CD1c-positive myeloid dendritic cell (primary cell): Measurements from ENCODE around the gene CCDC7.
"Not testable (repeated sequence)": the region's sequence is repeated elsewhere in the genome, so short reads cannot be mapped to it uniquely, and the experiment has no call there.

Experiments
- DNase-seq: peaks from one replicate; pipeline ENCODE4 v3.0.0-alpha.2; 2016; ENCODE audit errors: extremely low spot score

CCDC7 gene

DNA sequence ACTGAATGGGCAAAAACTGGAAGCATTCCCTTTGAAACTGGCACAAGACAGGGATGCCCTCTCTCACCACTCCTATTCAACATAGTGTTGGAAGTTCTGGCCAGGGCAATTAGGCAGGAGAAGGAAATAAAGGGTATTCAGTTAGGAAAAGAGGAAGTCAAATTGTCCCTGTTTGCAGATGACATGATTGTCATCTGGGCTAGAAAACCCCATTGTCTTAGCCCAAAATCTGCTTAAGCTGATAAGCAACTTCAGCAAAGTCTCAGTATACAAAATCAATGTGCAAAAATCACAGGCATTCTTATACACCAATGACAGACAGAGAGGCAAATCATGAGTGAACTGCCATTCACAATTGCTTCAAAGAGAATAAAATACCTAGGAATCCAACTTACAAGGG, 116.8 kb downstream of the CCDC7 start:
- not testable (repeated sequence) for DNase-seq

DNA sequence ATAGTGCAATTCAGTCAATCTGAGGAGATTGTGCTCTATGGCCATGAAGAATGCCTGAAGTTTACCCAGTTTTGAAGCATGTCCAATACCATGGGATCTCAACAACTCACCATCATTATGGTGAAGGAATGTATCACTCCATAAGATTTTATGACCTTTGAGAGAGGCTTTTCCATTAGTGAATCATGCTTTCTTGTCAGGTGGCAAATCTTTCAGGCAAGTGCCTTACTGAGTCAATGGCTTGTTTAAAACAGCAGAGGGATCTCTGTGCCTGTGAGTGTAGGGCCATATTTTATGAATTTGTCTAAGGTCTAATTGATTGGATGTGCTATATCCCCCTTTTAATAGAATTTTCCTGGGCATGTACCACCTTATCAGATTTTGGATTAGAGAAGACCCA, 131.5 kb downstream of the CCDC7 start:
- no peak for DNase-seq

DNA sequence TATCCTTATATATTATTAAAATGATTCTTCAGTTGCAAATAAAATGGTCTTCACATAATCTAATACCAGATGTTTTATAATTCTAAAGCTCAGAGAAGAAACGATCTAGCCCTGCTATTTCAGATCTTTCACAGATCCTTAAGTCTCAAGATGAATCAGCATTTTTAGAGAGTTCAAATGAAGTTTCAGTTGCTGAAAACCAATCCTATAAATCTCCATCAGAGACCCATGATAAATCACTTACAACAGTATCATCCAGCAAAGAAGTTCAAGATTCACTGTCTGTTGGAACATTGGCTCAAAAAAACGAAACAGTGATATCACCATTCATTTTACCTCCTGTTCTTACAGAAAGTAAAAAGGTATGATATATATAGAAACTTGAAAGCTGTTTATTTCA, 137.0 kb downstream of the CCDC7 start:
- DNase-seq = no peak

DNA sequence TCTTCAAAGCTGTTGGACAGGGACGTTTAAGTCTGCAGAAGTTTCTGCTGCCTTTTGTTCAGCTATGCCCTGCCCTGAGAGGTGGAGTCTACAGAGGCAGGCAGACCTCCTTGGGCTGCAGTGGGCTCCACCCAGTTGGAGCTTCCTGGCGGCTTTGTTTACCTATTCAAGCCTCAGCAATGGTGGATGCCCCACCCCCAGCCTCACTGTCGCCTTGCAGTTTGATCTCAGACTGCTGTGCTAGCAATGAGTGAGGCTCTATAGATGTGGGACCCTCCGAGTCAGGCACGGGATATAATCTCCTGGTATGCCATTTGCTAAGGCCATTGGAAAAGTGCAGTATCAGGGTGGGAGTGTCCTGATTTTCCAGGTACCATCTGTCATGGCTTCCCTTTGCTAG, 152.1 kb downstream of the CCDC7 start:
- DNase-seq = not testable (repeated sequence)

DNA sequence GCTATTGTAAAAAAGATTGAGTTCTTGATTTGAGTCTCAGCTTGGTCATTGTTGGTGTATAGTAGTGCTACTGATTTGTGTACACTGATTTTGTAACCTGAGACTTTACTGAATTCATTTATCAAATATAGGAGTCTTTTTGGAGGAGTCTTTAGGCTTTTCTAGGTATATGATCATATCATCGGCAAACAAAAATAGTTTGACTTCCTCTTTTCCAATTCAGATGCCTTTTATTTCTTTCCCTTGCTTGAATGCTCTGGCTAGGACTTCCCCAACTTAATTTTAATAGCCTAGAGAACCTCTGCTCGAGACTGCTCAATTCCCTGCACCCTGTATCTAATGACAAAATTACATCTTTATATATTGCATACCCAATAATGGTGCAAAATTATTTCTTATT, 154.4 kb downstream of the CCDC7 start:
- DNase-seq = no peak

DNA sequence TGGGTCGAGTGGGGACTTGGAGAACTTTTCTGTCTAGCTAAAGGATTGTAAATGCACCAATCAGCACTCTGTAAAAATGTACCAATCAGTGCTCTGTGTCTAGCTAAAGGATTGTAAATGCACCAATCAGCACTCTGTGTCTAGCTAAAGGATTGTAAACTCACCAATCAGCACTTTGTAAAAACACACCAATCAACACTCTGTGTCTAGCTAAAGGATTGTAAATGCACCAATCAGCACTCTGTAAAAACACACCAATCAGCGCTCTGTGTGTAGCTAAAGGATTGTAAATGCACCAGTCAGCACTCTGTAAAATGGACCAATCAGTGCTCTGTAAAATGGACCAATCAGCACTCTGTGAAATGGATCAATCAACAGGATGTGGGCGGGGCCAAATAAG, 155.6 kb downstream of the CCDC7 start:
- not testable (repeated sequence) for DNase-seq

DNA sequence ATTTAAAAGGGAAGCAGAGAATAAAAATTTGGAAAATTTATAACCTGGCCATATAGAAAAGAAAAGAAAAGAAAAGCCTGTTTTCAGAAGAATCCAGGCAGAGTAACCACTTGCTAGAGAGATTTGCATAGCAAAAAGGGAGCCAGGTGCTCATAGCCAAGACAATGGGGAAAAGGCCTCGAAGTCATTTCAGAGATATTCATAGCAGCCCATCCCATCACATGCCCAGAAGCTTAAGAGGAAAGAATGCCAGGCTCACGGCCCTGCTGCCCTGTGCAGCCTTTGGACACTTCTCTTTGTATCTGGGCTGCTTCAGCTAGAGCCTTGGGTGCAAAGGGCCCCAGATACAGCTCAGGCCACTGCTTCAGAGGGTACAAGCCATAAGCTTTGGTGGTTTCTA, 159.8 kb downstream of the CCDC7 start:
- no peak for DNase-seq

DNA sequence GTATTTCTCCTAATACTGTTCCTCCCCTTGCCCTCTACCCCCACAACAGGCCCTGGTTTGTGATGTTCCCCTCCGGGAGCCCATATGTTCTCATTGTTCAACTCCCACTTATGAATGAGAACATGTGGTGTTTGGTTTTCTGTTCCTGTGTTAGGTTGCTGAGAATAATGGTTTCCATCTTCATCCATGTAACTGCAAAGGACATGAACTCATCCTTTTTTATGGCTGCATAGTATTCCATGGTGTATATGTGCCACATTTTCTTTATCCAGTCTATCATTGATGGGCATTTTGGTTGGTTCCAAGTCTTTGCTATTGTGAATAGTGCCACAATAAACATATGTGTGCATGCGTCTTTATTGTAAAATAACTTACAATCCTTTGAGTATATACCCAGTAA, 164.6 kb downstream of the CCDC7 start:
- not testable (repeated sequence) for DNase-seq

DNA sequence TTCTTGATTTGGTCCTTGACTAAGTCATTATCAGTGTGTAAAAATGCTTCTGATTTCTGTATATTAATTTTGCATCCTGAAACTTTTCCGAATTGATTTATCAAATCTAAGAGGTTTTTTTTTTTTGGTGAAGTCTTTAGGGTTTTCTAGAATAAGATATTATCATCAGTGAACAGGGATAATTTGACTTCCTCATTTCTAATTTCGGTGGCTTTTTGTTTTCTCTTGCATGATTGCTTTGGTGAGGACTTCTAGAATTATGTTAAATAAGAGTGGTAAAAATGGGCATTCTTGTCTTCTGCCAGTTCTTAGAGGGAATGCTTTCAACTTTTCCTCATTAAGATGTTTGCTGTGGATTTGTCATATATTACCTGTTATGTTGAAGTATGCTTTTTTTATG, 170.5 kb downstream of the CCDC7 start:
- DNase-seq = no peak

DNA sequence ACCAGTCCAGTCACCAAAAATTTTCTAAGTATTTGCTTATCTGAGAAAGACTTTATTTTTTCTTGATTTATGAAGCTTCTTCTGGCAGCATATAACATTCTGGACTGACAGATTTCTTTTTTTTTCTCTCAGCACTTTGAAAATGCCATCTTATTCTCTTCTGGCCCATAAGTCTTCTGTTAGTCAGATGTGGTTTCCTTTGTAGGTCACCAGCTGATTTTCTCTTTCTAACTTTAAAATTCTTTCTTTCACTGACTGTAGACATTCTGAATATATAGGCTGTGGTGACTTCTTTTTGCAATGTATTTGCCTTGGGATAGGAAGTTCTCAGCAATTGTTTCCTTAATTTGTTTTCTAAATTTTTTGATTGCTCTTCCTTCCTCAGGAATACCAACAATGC, 172.5 kb downstream of the CCDC7 start:
- no peak for DNase-seq

DNA sequence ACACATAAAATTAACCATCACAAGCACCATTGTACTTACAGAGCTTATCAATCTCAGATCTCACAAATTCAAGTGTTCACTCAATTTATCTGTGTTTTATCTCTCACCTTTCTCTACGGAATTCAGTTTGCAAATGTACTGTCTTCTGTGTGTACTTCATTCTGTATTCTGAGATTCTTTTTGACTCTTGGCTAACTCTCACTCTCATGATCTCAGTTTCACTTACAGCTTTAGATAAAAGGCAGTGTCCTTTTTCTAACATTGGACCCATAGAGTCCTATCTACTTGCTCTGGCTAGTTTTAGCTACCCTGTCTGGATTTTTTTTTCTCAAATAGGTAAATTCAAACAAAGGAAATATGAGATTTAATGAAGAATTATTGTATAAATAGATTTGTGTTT, 176.0 kb downstream of the CCDC7 start:
- DNase-seq = no peak

DNA sequence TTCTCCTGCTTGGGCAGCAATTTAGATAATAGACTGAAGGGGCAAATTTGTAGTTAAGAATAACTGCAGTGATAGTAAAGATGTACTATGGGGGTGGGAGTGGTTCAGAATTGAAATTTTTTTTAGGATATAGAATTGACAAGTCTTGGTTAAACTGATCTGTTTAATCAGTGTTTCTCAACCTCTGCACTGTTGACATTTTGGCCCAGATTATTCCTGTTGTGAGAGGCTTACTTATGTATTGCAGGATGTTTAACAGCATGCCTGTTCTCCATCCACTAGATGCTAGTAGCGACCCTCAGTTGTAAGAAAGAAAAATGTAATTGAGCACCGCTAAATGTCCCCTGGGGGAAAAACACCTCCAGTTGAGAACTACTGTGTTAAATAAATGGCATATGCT, 176.5 kb downstream of the CCDC7 start:
- DNase-seq = no peak

DNA sequence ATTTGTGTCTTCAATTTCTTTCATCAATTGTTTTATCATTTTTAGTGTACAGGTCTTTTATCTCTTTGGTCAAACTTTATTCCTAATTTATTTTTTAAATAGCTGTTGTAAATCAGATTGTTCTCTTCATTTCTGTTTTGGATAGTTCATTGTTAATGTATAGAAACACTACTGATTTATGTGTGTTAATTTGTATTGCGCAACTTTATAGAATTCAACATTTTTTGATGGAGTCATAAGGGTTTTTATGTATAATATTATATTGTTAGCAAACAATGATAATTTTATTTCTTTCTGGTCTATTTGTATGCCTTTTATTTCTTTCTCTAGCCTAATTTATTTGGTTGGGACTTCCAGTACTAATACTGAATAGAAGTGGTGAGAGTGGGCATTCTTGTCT, 181.2 kb downstream of the CCDC7 start:
- DNase-seq = no peak

DNA sequence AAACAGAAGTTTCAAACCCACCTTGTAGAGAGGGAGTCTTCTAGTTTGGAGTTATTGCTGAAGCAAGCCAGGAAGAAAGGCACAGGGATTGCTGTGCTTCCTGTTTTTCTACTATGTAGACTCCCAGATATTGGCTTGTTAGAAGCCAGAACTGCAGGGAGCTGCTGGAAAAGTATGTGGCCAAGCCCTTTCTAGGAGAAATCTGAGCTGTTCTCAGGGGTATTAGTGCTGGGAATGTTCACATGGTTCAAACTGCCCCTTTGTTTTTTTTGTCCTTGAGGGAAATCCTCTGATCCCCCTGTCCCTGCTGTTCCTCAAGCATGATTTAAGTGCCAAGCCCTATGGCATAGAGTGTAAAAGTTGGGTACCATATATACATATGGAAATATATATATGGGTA, 184.0 kb downstream of the CCDC7 start:
- no peak for DNase-seq

DNA sequence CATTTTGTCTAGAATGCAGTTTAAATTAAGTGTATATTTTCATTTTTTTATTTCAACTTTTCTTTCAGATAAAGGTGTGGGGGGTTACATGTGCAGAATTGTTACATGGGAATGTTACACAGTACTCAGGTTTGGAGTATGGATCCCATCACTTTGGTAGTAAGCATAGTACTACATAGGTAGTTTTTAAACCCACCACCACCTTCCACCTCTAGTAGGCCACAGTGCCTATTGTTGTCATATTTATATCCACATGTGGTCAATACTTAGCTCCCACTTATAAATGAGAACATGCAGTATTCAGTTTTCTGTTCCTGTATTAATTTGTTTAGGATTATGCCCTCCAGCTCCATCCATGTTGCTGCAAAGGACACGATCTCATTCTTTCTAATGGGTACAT, 200.6 kb downstream of the CCDC7 start:
- DNase-seq = no peak

DNA sequence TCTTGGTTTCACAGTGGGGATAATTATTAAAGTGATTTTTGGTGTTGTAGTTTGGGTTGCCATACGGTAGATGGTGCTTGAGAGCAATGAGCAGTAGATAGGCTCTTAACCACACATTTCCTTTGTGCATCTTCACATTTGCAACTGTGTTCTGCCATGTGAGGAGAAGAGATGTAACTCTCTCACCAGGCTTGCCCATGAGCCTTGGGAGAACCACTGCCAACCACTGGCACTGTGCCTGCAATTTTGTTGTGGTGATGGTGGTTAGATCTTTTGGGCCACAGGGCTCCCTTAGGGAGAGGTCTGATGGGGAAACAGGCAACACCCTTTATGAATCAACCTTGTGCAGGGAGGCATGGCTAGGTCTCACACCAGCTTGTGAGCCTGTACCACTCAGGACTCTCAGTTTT, 204.3 kb downstream of the CCDC7 start:
- no peak for DNase-seq

DNA sequence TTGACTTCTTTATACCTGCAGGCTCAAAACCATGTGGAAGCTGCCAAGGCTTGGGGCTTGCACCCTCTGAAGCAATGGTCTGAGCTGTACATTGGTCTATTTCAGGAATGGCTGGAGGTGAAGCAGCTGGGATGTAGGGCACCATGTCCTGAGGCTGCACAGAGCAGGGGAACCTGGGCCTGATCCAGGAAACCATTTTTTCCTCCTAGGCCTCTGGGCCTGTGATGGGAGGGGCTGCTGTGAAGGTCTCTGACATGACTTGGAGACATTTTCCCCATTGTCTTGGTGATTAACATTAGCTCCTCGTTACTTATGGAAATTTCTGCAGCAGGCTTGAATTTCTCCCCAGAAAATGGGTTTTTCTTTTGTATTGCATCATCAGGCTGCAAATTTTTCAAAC, 211.5 kb downstream of the CCDC7 start:
- not testable (repeated sequence) for DNase-seq

DNA sequence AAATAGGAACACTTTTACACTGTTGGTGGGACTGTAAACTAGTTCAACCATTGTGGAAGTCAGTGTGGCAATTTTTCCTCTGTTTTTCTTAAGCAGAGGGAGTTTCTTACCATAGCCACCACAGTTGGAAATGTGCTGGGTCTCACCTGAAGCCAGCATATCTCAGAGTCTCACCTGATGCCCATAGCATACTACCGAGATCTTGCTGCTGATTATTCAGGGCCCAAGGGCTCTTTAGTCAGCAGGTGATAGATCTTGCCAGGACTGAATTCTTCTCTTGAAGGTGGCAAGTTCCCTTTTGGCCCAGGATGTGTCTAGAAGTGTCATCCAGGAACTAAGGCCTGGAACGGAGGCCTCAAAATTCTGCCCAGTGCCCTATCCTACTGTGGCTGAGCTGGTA, 215.4 kb downstream of the CCDC7 start:
- no peak for DNase-seq

DNA sequence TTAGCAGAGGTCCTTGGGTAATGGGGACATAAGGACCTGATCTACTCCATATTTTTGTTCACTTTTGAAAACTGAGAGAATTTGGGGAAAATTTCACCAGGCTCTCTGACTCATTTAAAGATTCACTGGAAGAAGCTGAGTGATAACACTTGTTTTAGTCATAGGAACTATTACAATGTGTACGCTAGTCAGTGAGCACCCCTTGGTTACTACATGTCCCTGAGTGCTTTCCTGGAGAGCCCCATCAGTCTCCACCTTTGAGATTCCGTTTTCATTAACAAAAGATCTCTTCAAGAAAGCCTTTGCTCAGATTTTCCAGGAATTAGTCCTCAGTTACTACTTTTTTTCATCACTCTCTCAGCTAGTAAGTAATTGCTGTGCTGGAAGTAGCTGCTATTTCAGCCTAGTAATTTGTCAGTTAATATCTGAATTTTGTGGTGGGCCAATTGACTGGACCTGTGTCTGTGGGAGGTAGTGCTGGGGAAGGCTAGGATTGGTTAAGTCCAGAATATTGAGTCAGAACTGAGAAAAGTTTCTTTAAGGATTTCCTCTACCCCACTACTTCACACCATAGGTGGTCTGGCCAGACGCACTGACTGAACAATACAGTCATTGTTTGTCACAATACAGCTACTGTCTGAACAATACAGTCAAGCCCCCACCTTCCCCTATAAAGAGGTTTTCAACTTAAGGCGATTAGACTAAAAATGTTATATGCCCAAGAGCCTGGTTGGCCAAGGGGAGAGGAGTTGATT, 235.0 kb downstream of the CCDC7 start:
- DNase-seq = no peak

DNA sequence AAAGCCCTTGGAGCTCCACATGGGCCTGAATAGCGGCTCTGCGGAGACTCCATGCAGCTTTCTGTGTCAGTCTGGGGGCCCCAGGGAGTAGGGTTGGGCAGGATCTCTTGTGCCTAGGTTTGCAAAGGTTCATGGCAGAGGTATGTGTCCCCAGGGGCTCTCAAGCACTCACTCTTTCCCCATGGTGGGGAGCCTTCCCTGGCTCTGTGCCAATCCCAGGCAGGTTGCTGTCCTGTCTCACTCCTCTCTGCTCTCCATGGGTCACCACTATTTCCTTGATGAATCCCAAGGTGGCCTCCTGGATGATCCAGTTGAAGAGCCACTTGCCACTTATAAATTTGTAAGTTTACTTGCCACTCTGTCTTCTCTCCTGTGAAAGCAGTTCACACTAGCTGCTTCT, 238.4 kb downstream of the CCDC7 start:
- DNase-seq = no peak

DNA sequence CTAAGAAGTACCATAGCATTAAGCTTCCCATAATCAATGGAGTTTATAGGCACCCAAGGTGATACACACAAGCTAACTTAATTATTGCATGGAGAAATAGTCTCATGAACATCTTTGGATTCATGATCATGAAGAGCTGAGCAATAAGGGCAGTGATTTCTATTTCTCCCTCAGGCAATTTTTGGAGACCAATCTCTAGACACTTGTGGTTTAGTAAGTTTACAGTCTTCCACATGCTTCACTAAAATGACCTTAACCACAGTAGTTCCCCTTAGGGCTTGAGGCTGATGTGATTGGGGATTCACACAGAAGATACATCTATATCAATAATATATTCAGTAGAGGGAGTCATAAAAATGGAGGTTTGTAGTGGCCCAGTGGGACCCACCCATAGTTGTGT, 241.2 kb downstream of the CCDC7 start:
- no peak for DNase-seq

DNA sequence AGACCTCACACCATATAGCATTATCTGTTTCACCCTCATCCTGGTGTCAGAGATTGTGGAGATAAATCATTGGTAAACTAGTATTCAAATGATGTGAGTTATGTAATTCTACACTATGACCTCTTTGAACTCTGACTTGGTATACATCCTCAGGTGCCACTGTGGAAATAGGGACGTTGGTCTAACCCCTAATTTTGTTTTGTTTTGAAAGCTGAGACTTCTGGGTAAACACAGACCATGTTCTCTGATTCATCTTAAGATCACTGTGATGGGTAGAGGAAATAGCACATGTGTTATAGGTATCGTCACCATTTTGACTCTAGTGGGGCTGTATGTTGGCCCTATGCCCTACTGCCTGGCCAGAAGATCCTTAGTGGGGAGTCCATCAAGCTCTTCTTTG, 241.6 kb downstream of the CCDC7 start:
- no peak for DNase-seq

DNA sequence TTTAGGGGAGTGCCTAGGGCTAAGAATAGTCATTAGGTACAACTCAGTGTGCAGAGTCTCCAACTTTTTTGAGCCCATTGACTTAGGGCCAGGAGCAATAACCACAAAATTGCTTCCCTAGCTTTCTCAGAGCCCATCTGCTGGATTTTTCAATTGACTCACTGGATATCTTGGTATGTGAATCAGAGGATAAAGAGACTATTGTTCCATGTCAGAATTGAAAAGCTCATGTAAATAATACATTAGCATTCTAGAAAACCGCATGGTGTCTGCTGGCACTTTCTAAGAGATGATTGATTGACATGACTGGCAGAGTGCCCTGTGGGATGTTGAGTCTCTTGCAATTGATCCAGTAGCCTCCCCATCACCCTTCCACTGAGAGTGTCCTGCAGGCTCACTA, 246.2 kb downstream of the CCDC7 start:
- no peak for DNase-seq

DNA sequence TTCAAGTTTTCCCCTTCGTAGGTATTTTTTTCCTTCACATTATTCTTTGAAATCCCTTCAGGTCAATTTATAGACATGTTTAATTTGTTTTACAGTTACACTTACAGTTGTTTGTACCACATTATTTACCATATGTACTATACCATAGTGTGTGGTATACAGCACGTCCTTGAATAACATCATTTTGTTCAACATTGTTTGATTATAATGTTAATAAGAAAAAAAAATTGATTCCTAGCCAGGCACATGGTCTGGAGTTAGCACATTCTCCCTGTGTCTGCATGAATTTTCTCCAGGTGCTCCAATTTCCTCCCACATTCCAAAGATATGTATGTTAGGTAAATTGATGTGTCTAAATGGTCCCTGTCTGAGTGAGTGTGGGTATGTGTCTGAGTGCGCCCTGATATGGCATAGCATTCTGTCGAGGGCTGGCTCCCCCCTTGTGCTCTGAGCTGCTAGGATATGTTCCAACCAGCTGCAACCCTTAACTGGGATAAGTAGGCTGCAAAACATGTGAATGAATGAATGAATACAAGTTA, 247.6 kb downstream of the CCDC7 start:
- no peak for DNase-seq
